HUES48 (cell line): ENCODE data around the gene UBD.

Experiments used
- H3K27ac ChIP-seq: one replicate; pipeline ENCODE4 v1.7.0; 2013; ENCODE audit warnings: low read depth, low read length, inconsistent platforms
- H3K27me3 ChIP-seq: 2 replicates; pipeline ENCODE4 v1.6.1; 2013; ENCODE audit warnings: mild to moderate bottlenecking, low read length; ENCODE audit not compliant: control insufficient read depth, insufficient read depth
- H3K36me3 ChIP-seq: 2 replicates; pipeline ENCODE4 v1.6.1; 2013; ENCODE audit warnings: low read length; ENCODE audit not compliant: control insufficient read depth, insufficient read depth
- H3K4me1 ChIP-seq: 2 replicates; pipeline ENCODE4 v1.6.1; 2013; ENCODE audit warnings: mild to moderate bottlenecking, low read length; ENCODE audit not compliant: control insufficient read depth, insufficient read depth
- H3K4me3 ChIP-seq: 2 replicates; pipeline ENCODE4 v1.5.1; 2013; ENCODE audit warnings: mild to moderate bottlenecking, low read depth, low read length
- H3K9ac ChIP-seq: 2 replicates; pipeline ENCODE4 v1.6.1; 2013; ENCODE audit warnings: mild to moderate bottlenecking, low read depth, low read length, moderate library complexity
- H3K9me3 ChIP-seq: 2 replicates; pipeline ENCODE4 v1.6.1; 2013; ENCODE audit warnings: low read length; ENCODE audit not compliant: control insufficient read depth, insufficient read depth

UBD gene

DNA sequence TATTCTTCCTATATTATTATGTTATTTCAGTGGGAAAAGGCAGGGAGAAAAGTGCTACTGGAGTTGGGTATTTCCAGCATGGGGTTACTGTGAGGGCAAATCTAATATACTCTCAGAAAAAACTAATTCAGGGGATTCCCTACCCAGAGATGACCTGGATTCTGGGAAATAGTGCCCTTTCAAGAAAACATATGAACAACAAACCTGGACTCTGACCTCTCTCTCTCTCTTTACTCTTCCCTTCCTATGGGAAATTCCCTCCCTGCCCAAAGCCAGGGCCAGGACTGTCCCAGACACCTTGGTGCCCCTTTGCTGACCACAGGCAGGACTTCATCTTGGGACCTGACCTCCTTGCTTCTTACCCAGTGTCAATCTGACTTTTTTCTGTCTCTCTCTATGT, 1.6 kb upstream of the UBD start:
- Histone ChIP-seq H3K27me3 (peaks cover 33% of the 10 kb centered on the region), H3K4me1 (peaks cover 27% of the 10 kb centered on the region), H3K36me3 (no peaks in the 10 kb centered on the region), H3K9ac (no peak overlapping the region), H3K9me3 (no peaks in the 10 kb centered on the region), H3K27ac (no peak overlapping the region), H3K4me3 (no peak overlapping the region)

DNA sequence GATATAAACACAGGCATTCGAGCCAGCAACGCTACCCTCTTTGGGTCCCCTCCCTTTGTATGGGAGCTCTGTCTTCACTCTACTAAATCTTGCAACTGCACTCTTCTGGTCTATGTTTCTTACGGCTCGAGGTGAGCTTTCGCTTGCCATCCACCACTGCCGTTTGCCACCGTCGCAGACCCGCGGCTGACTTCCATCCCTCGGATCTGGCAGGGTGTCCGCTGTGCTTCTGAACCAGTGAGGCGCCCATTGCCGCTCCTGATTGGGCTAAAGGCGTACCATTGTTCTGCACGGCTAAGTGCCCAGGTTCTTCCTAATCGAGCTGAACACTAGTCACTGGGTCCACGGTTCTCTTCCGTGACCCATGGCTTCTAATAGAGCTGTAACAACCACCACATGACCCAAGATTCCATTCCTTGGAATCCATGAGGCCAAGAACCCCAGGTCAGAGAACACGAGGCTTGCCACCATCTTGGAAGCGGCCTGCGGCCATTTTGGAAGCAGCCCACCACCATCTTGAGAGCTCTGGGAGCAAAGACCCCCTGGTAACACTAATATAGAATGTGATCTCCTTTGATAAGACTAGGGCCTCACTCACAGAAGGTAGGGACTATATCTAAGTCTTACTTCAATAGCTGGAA, 973 bp downstream of the UBD start:
- no peak overlapping the region for H3K27ac ChIP-seq
- H3K36me3 ChIP-seq = no peaks in the 10 kb centered on the region
- H3K9ac ChIP-seq = no peak overlapping the region
- no peak overlapping the region for H3K4me3 ChIP-seq
- peaks cover 34% of the 10 kb centered on the region for H3K4me1 ChIP-seq
- peaks cover 58% of the 10 kb centered on the region for H3K27me3 ChIP-seq
- H3K9me3 ChIP-seq = no peaks in the 10 kb centered on the region

DNA sequence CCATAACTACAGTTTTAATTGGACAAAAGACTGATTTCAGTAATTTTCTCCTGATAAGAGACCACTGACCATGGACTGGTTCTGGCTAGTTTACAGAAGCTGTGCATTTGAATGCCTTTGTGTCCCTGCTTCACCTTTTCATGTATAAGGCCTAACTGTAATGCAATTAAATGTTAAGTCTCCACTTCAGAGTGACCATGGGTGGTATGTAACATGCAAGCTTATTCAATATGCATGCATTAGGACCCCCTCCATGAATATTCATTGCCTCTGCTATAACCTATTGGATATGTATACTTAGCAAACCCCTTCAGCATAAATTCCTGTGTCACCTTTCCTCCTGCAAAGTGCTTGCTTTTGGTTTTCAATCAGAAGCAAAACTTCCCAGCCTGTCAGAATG, 2.2 kb downstream of the UBD start:
- Histone ChIP-seq H3K4me3 (no peak overlapping the region; the same call in 1 of the 2 replicates), H3K27ac (peak overlapping the region; percentile 42), H3K27me3 (peaks cover 71% of the 10 kb centered on the region), H3K9ac (no peak overlapping the region), H3K4me1 (peaks cover 43% of the 10 kb centered on the region), H3K36me3 (no peaks in the 10 kb centered on the region), H3K9me3 (no peaks in the 10 kb centered on the region)

DNA sequence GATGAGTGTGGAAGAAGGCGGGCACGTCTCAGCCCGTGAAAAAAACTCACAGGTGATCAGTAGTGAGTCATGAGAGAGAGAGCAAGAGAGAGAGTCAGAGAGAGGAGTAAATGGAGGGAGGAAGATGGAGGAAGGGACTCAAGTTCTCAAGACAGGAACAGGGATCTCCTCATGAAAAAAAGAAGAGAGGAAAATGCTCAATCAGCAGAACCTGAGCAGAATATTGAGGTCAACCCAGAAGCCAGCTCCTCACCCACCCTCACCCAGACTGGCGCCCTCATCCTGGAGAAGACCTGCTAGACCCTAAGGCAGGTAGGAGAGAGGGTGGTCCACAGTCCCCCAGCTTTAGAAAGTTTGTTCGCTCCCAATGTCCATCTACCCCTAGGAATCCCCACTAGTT, 4.8 kb downstream of the UBD start:
- no peaks in the 10 kb centered on the region for H3K36me3 ChIP-seq
- H3K9ac ChIP-seq = no peak overlapping the region
- H3K4me1 ChIP-seq = peaks cover 40% of the 10 kb centered on the region
- H3K27ac ChIP-seq = no peak overlapping the region
- peaks cover 78% of the 10 kb centered on the region for H3K27me3 ChIP-seq
- no peak overlapping the region for H3K4me3 ChIP-seq
- no peaks in the 10 kb centered on the region for H3K9me3 ChIP-seq

DNA sequence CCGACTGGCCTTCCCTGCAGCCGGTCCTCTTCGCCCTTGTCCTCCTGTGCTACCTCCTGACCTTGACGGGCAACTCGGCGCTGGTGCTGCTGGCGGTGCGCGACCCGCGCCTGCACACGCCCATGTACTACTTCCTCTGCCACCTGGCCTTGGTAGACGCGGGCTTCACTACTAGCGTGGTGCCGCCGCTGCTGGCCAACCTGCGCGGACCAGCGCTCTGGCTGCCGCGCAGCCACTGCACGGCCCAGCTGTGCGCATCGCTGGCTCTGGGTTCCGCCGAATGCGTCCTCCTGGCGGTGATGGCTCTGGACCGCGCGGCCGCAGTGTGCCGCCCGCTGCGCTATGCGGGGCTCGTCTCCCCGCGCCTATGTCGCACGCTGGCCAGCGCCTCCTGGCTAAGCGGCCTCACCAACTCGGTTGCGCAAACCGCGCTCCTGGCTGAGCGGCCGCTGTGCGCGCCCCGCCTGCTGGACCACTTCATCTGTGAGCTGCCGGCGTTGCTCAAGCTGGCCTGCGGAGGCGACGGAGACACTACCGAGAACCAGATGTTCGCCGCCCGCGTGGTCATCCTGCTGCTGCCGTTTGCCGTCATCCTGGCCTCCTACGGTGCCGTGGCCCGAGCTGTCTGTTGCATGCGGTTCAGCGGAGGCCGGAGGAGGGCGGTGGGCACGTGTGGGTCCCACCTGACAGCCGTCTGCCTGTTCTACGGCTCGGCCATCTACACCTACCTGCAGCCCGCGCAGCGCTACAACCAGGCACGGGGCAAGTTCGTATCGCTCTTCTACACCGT, 6.1 kb downstream of the UBD start:
- H3K9ac ChIP-seq = no peak overlapping the region
- H3K9me3 ChIP-seq = no peaks in the 10 kb centered on the region
- H3K27me3 ChIP-seq = peaks cover 66% of the 10 kb centered on the region
- no peaks in the 10 kb centered on the region for H3K36me3 ChIP-seq
- peaks cover 31% of the 10 kb centered on the region for H3K4me1 ChIP-seq
- no peak overlapping the region for H3K27ac ChIP-seq
- peak overlapping the region; percentile 57 for H3K4me3 ChIP-seq

DNA sequence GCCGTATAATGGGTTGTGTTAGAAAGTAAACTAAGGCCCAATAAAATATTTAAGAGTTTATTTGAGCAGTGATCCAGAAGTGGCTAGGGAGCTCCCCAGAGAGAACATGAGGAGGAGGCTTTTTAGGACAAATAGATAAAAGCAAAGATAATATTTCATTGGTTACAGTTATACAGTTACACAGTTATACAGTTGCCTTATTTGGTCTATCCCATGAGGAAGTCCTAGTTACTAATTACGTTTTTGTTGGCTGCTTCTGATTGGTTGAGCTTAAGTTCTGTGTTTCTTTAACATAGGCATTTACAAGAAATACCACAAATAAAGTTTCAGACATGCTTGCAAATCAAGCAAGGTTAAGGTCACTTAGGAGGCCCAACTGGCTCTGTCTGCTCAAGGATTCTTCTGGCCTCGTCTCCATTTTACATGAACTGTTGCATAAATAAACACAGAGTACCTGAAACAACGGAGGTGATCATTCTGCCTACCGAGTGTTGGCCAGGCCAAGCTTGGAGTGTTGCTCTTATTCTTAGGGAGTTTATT, 7.0 kb downstream of the UBD start:
- no peaks in the 10 kb centered on the region for H3K36me3 ChIP-seq
- peak overlapping the region; percentile 57 for H3K4me3 ChIP-seq
- no peak overlapping the region for H3K27ac ChIP-seq
- H3K4me1 ChIP-seq = peaks cover 23% of the 10 kb centered on the region
- H3K9ac ChIP-seq = no peak overlapping the region
- H3K27me3 ChIP-seq = peaks cover 63% of the 10 kb centered on the region
- H3K9me3 ChIP-seq = no peaks in the 10 kb centered on the region

DNA sequence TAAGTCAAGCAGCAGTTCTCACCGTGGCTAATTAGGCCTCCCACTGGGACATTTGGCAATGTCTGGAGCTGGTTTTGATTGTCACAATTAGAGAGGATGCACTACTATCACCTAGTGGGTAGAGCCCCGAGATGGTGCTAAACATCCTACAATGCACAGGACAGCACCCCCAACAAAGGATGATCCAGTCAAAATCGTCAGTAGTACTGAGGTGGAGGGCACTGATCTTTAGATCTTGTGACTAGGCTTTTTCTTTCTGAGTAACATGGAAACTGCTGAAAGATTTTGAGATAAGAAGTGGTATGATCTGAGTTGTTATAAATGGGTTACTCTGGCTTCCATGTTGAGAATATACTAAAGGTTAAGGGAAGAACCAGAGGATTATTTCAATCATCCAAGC, 12.0 kb downstream of the UBD start:
- H3K4me3 ChIP-seq = no peak overlapping the region

DNA sequence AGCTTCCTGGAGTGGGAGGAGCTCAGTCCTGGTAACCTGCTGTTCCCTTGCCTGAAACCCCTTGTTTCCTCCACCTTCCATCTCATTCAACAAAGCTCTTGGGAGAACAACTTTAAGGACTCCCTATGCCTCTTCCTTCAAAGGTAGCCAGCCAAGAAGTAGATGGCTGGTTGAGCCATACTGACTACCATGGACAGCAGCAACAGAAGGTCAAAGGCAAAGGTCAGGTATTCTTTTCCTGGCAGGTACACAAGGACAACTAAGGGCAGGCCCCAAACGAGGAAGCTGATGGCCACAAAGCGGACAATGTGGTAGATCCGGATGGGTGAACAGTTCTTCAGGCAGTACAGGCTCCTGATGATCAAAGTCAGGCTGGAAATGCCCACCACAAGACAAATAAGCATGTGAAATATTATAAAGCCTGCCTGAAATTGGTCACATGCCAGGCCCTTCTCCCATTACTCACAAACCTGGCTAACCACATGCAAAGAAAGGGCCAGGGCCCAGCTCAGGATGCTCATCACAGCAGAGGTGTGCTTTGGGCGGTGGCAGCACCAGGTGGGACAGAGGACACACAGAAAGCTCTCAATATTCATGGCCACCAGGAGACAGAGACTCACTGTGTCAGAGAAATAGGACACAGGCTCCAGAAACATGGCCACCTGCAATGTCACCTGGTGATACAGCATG, 21.7 kb downstream of the UBD start:
- no peak overlapping the region for H3K9ac ChIP-seq
- no peaks in the 10 kb centered on the region for H3K36me3 ChIP-seq
- H3K27ac ChIP-seq = no peak overlapping the region
- H3K4me3 ChIP-seq = no peak overlapping the region
- H3K27me3 ChIP-seq = no peaks in the 10 kb centered on the region; the same call in 1 of the 2 replicates
- no peaks in the 10 kb centered on the region for H3K9me3 ChIP-seq
- no peaks in the 10 kb centered on the region for H3K4me1 ChIP-seq

More for the DNA sequence above, 12.0 kb downstream of the UBD start:
- Histone ChIP-seq H3K27me3 (peaks cover 17% of the 10 kb centered on the region), H3K9me3 (no peaks in the 10 kb centered on the region), H3K4me1 (peaks cover 2% of the 10 kb centered on the region; the same call in 1 of the 2 replicates), H3K9ac (no peak overlapping the region), H3K27ac (no peak overlapping the region), H3K36me3 (no peaks in the 10 kb centered on the region)

DNA sequence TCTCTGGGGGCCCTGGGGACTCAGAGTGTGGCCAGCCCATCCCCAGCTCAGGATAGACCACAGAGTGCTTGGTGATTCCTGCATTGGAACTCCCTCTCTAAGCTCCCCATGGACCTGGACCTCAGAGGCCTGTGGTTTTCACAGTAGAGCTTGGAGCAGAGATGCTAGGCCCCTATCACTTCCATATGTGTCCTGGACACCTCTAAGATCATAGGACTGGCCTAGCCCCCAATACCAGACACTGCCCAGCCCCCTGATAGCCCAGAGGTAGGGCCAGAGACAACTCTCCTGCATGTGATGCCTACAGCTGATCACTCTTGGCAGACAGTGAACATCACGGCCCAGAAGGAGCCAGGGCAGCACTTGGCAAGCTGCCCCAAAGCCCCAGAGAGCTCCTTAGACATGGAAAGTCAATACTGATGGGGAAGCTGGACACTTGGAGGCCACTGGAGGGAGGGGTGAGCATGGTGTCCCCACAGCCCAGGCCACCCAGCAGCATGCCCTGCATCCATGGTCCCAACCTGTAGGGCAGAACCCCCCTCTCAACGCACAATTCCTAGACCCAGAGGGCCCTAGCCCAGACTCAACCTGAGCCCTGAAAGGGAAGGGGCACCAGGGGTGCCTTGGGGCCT, 27.1 kb downstream of the UBD start:
- Histone ChIP-seq H3K9ac (no peak overlapping the region), H3K36me3 (no peaks in the 10 kb centered on the region), H3K27me3 (no peaks in the 10 kb centered on the region), H3K9me3 (no peaks in the 10 kb centered on the region), H3K4me1 (no peaks in the 10 kb centered on the region), H3K4me3 (no peak overlapping the region), H3K27ac (no peak overlapping the region)

DNA sequence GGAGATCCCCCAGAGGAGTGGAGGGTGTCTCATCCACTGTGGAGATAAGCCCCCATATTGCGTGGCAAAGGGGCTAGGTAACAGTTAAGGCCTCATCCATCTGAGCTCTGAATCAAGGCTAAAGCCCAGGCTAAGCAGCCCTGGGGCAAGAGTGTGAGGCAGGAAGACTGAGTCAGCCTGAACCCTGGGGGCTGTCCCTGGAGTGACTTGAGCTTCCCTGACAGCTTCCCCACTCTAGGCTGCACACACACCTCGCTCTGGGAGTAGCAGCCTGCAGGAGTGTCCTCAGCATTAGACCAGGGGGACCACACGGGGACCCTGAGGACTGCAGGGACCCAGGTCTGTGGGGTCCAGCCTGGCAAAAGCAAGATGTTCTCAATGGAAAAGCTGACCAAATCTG, 27.9 kb downstream of the UBD start:
- no peak overlapping the region for H3K27ac ChIP-seq
- H3K9ac ChIP-seq = no peak overlapping the region
- H3K4me1 ChIP-seq = no peaks in the 10 kb centered on the region
- no peaks in the 10 kb centered on the region for H3K36me3 ChIP-seq
- H3K27me3 ChIP-seq = no peaks in the 10 kb centered on the region
- H3K9me3 ChIP-seq = no peaks in the 10 kb centered on the region
- H3K4me3 ChIP-seq = no peak overlapping the region
